Cardiac fibroblast (primary cell): Measurements from ENCODE around the gene STK32B.

Experiments
- DNase-seq, 2 donors: peaks; one replicate each; pipeline versions ENCODE4 v3.0.0 to v3.0.0-alpha.2; 2010; ENCODE audit warnings: low read depth in 2 of 2
- H3K4me3 ChIP-seq, 2 donors: replicated peaks in 1 of 2; 1 replicate in 1 of 2; 2 replicates in 1 of 2; pipeline ENCODE4 v1.5.1; 2011; ENCODE audit warnings: low read depth in 2 of 2, low read length in 2 of 2, mild to moderate bottlenecking in 2 of 2, moderate library complexity in 1 of 2
- CTCF ChIP-seq: IDR thresholded peaks from one replicate; pipeline ENCODE4 v1.5.1; 2011; ENCODE audit warnings: low read depth, mild to moderate bottlenecking, low read length, inconsistent platforms

STK32B gene

GRCh38 chr4:5118994-5119835 is 67.9 kb downstream of the STK32B start:
- TF ChIP-seq CTCF: no peak
- no peak for DNase-seq
- no peak overlapping the region for H3K4me3 ChIP-seq

- TF ChIP-seq CTCF: no peak
- DNase-seq: no peak
- no peak overlapping the region for H3K4me3 ChIP-seq
Observed at GRCh38 chr4:5120067-5120466, 68.8 kb downstream of the STK32B start.

GRCh38 chr4:5120468-5120867 is 69.2 kb downstream of the STK32B start:
- DNase-seq: no peak
- no peak for TF ChIP-seq CTCF
- no peak overlapping the region for H3K4me3 ChIP-seq

GRCh38 chr4:5122114-5122513 is 70.8 kb downstream of the STK32B start:
- TF ChIP-seq CTCF: no peak
- no peak overlapping the region for H3K4me3 ChIP-seq
- DNase-seq: no peak

GRCh38 chr4:5124876-5125275 is 73.6 kb downstream of the STK32B start:
- H3K4me3 ChIP-seq: no peak overlapping the region
- no peak for TF ChIP-seq CTCF
- DNase-seq: no peak

GRCh38 chr4:5125321-5125720 is 74.0 kb downstream of the STK32B start:
- H3K4me3 ChIP-seq: no peak overlapping the region
- no peak for TF ChIP-seq CTCF
- no peak for DNase-seq

GRCh38 chr4:5126231-5126630 is 75.0 kb downstream of the STK32B start:
- TF ChIP-seq CTCF: no peak
- DNase-seq: no peak

More at GRCh38 chr4:5126231-5126630, 75.0 kb downstream of the STK32B start:
- no peak overlapping the region for H3K4me3 ChIP-seq
